Stimulated activated CD8-positive, alpha-beta memory T cell treated with anti-CD3 and anti-CD28 coated beads, Interleukin-7, amount 100 ng/mL, for 1 hour (primary cell): ENCODE measurements around the gene DTD1.

Source experiments
- DNase-seq, 2 donors: peaks; one replicate each; pipeline ENCODE4 v3.0.0-alpha.2; 2020; ENCODE audit warnings: low read depth in 2 of 2

The DTD1 gene, protein sequence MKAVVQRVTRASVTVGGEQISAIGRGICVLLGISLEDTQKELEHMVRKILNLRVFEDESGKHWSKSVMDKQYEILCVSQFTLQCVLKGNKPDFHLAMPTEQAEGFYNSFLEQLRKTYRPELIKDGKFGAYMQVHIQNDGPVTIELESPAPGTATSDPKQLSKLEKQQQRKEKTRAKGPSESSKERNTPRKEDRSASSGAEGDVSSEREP

DNA sequence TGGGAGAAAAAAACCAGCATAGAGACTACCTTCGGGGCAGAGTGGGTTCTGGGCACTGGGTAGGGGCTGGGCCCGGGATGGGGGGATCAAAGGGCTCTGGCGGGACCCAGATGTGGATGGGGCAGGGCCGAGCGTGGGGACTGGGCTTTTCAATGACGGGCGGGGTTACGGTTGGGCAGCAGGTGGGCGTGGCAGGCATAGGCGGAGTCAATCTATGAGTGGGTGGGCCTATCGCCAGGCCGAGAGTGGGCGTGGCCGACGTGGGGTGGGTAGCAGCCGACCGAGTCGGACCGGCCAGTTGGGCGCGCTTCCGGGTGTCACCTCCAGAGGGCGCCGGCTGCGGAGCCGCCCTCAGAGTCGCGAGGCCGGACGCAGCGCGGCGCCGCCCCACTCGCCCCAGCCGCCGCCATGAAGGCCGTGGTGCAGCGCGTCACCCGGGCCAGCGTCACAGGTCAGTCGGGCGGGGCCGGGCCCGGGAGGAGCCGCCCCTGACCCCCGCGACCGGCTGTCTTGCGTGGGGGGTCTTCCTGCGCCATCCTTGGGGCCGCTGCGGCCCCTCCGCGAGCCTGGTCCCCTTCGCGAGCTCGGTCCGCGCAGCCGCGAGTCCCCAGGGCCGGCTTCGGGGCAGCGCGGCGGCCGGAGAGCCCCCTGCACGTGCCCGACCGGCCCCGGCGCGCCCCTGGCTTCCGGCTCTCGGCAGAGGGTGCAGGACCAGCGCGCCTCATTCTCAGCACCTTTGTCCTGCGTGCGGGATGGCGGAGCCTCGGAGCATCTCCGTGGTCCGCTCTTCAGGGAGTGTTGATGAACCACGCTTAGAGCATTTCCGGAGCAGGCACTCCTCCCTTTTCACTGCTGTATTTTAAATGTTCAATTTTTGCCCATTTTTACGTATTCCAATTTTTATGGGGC lies at the start of gene DTD1:
Gene DTD1 (plus strand): TSS at position 390 of the 909 bp plus-strand sequence. CDS start 19 bp downstream, at position 409.
- peak; percentile 64 to 65 for DNase-seq

DNA sequence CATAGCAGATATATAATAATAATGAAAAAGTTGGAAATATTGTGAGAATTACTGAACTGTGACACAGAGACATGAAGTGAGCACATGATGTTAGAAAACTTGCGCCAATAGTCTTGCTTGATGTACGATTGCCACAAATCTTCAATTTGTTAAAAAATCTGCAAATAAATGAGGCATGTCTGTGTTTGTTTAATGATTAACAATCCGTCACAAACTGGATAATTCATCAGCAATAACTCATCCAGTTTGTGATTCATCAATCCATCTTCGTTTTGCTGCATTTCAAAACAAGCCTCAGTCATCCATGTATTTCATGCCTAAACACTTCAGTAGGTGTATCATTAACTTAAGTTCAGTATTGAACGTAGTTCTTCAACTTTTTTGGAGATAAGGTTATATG lies 46.1 kb upstream of the DTD1 start:
- no peak for DNase-seq

DNA sequence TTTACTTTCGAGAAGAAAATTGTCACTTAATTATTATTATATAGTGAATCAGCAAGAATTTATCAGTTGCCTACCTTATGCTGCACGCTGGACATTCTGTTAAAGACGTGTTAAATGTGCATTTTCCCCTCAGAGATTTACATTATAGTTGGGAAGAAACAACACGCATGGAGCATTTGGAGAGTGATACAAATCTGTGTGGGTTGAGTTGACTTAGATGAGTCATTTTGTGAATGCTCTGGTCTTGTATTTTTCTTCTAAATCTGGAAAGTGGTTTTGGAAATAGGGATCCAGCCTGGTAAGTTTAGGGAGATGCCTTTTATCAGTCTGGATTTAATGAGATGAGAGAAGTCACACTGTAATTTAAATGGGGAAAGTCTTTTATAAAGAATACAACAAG lies 44.6 kb upstream of the DTD1 start:
- DNase-seq = no peak

DNA sequence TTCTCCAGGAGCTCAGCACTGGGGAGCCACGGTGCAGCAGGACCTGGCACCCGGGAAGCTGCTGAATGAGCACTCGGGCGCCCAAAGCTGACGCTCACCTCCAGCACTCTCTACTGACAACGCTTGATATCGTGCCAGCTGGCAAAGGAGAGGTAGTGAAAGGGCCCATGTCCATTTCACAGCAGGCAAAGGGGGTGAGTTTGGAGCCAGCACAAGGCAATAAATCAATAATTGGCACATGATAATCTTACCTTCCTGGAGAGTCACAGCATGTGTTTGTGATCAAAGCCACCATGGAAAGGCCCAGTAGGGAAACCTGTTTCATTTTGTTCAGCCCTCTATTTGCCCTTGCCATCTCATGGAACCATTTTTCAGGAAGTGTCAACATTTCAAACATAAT lies 43.9 kb upstream of the DTD1 start:
- DNase-seq = no peak

DNA sequence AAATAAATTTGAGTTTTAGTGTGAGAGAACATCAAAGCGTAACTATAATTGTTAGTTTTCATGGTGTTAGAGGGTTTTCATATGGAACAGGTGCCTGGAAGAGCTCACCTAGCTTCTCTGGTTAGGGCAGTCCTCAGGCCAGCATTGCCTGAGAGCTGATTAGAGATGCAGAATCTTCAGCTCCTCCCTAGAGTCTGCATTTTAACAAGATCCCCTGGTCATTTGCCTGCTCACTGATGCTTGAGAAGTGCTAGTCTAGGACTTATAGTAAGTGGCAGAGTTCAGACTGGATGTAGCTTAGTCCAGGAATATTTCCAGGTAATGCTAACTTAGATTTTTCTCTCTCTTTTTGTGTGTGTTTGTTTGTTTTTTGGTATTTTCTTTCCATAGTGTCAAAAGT lies 42.3 kb upstream of the DTD1 start:
- no peak for DNase-seq

DNA sequence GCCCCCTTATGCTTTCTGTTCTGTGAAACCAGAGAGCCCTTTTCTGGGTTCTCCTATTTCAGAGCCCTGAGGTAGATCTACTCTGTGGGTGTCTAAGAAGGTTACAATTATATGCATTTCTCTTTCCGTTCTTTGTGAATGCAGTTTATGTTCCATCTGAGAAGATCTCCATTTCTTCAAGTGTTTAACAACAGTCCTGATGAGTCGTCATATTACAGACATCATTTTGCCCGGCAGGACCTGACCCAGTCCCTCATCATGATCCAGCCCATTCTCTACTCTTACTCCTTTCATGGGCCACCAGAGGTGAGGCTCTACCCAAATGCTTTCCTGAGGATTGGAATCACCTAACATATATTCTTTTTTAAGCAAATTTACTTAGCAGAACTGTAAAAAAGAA lies 39.4 kb upstream of the DTD1 start:
- DNase-seq = no peak

DNA sequence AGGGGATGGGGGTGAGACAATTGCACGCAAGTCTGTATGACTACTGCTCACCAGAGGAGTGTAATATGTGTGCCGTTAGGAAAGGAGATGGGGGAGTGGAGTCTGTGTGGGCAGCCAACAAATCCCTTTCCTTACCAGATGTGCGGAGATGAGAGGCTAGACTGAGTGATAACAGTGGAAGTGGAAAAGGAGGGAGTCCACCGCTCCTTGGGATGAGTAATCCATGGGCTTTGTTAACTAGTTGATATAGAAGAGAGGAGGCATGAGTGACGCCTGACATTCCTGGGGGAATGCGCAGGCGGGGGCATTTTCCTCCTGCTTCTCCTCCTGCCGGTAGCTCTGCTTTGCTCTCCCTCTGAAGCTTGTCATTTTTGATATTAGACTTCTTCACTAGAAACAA lies 34.1 kb upstream of the DTD1 start:
- no peak for DNase-seq

DNA sequence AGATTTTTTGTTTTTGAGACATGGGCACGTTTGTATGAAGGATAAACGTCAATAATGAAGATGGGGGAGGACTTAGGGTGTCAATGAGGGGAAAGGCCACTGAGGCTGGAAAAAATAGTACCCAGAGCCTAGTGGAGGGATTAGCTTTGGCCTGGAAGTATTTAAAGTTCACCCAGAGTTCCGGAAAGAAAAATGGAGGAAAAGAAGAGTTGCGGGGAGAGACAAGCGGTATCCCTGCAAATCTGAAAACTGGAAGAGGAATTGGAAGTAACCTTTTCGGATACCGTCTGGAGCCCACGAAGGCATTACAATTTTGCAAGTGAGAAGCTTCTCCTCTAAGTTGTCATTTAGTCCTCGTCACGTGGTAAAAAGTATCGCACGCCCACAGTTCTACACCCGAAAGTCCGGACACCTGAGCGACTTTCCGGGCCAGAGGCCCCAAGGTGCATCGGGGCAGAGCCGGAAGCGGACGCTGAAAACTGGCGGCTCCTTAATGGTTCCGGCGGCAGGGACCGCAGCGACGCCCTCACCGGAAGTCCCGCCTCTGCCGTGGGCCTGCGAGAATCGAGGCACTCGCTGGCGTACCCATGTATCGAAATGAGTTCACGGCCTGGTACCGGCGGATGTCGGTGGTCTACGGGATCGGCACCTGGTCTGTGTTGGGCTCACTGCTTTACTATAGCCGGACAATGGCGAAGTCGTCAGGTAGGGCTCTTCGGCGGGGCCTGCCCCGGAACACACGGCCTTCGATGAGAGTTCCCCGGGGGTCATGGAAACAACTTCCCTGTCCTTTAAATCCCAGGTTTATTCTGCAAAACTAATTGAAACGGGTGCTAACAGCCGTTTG lies 20.7 kb upstream of the DTD1 start, which contains the start of gene SMIM26:
Gene SMIM26 (plus strand): TSS at position 541 of the 847 bp plus-strand sequence. CDS start 47 bp downstream, at position 588.
- peak; percentile 85 to 90 for DNase-seq

DNA sequence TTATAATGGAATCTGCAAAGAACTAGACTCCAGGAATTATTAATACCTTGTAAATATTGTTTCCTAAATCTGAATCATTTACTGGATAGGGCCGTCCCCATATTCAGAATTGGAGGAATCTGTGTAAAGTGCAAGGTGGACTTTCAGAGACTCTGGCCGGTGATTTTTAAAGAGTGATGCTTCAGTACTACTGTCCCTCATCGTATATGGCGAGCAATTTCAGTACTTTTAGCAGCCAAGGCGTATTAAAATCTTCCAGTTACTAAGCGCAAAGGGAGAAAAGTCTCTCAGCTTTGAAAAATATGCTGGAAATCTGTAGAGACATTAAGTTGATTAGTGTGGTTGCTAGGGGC lies 20.1 kb upstream of the DTD1 start:
- DNase-seq = no peak

DNA sequence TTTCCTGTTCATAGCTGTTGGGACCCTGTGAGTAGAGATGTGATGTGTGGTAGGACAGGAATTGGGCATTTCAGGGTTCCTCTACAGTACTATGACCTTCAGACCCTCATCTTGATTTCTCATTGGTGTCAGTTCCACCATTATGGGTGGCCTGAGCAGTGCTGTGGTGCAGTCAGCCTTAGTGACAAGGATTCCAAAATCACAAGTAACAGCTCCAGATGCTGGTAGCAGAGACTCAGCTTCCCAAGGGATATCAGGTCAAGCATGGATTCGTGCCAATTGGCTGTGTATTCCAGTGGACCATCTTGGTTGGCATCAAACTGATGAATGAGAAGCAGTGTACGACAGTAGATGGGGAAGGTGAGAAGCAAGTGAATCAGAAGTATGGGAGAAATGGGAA lies 16.8 kb upstream of the DTD1 start:
- DNase-seq = no peak

DNA sequence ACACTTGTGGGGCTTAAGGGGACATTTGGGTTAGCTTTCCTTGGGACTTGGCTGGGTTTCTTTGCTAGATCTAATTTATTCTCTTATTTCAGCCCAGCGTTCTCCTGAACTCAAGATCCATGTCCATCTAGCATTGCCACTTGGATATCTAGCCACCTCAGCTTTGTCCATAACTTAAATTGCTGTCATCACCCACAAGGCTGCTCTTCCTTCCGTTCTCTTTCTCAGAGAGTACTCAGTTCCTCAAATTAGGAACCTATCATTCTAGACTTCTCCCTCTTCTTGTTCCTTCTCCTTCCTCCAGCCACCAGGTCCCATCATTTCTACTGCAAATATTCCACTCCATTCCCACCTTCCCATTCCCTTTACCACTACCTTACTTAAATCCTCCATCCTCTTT lies 16.3 kb upstream of the DTD1 start:
- no peak for DNase-seq

DNA sequence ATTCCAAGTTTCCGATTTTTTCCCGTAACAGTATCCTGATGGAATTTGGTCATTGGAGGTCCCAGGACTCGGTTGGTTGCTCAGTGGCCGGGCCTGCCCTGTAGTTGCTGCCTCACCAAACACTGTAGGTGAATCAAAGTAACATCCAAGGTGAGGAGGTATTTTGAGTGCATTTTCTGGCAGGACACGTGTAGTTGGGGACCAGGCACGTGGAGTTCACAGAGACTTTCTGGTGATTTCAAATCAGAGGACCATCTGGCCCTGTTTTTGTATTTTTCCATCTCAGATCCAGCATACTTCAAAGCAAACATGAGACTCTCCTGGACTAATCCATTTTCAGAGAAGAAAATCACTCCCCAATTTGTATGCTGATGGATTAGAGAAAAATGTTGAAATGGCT lies 9.9 kb upstream of the DTD1 start:
- DNase-seq = no peak

DNA sequence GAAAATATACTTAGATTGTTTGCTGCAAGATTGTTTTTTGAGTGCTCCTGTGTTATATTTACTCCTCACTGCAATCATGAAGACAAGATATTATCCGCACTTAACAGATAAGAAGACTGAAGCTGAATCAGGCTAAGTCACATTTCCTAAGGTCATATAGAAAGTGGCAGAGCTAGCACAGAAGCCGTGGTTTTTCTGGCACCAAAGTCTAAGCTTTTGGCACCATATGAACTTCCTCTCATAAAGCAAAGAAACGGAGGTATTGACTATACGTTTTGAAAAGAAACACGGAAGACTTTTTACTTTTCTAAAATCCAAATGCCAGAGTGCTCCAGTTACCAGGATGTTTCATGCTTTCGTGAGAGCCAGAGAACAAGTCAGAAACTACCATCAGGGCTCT lies 9.3 kb upstream of the DTD1 start:
- DNase-seq = no peak

DNA sequence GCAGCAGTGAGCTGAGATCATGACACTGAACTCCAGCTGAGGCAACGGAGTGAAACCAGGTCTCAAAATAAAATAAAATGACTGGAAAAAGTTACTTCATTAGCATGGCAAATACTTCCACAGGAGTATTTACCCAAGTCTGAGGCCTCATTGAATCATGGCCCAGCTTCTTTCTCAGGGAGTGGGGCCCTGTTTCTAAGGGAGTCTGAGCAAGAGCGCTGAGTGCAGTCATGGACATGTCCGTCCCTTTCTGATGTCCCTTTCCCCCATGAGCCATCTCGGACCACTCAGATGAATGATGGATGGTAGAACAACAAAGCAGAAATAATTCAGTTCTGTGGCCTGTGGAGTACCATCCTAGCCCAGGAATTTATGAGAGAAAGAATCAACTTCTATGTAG lies 7.8 kb upstream of the DTD1 start:
- DNase-seq = no peak

DNA sequence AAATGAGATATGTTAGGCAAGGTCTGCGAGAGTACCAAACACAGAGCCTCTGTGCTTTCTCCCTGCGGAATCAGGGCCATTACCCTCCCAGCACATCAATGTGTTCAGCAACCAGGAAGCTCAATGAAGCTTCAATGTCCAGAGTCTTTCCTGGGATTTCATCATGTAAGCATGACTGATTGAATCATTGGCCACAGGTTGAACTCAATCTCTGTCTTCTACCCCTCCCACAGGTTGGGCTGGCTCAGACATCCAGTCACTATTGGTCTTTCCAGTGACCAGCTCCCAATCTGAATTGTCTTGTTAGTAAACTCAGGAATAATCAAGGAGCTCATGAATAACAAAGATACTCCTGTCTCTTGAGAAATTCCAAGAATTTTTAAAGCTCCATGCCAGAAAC lies 2.7 kb upstream of the DTD1 start:
- no peak for DNase-seq

DNA sequence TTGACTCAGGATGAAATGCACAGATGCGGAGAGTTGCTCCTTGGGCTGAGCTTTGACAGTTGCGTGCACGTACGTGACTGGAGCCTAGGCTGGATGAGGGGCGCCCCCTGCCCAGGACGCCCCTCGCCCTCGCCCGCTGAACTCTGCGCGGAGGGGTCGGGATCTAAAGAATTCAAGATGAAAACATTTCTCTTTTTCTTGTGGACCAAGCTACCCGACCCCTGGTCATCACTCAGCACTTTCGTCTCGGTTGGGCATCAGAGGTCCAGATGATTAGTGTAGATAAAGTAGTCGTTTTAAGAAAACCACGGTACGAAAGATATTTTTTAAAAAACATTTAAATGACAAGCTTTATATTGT lies 700 bp downstream of the DTD1 start:
- DNase-seq = no peak

DNA sequence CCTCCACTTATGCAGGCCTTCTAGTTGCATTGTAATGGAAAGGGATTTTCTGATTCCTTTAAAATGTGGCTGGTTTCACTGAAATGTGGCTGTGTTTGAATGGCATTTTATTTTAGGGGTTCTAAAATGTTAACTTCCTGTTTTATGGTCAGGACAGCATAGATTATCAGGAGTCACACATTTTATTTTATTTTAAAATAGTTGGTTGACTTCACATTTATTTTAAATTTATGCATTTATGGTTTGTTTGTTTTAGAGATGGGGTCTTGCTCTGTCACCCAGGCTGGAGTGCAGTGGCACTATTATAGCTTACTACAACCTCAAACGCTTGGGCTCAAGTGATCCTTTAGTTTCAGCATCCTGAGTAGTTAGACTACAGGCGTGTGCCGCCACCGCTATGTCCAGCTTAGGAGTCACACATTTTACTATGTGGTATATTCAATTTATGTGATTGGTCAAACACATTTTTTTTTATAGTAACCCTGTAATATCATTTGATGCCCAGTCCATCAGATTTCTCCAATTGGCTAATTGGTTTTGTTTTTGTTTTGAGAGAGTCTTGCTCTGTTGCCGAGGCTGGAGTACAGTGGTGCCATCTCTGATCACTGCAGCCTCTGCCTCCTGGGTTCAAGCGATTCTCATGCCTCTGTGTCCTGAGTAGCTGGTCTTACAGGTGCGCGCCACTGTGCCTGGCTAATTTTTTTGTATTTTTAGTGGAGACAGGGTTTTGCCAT lies 2.3 kb downstream of the DTD1 start:
- DNase-seq = no peak

DNA sequence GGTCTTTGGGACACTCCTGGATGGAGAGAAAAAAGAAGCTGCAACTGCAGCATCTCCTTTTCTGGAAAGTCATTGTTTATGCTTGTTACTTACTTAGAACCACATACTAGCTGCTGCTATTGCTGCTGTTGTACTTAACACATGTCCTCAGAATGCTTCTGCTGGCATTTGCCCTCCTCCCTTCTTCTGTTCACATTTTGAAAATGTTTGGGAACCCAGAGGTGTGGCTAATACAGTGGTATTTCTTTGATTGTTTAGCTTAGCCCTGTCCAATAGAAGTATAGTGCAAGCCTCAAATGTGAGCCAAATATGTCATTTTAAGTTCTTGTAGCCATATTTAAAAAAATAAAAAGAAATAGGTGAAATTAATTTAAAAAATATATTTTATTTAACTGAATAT lies 8.4 kb downstream of the DTD1 start:
- DNase-seq = no peak

DNA sequence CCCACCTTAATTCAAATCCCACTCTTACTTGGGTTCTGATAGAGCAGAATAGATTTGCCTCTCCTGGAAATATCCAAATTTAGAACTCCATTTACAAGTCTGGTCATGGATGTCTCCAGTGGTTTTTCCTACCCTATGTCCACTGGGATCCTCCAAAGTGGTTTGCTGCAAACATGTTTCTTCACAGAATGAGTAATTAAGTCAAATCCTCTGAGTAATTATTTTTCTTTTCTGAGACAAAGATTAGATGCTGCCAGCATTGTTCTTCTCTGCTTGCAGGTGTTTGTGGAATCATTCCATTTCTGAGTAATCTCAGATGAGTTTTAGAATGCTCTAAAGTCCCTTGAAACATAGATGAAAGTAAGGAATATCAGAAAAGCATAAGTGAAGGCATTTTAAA lies 21.9 kb downstream of the DTD1 start:
- DNase-seq = no peak

DNA sequence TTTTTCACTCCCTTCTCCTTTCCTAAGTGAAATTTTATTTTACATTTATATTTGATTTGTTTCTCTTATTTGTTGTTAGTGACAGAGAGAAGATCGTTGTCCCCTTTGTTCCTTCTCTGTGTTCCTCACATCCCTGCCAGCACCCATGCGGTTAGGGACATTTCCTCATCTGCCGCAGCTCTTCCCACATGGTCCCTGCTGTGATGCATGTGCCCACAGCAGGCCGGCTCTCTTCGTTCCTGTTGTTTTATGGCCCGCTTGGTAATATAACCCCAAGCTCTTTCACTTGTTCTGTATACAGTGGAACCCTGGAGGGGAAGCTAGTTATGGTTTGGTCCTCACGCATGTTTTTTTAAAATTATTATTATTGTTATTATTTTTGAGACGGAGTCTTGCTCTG lies 23.6 kb downstream of the DTD1 start:
- DNase-seq = no peak

DNA sequence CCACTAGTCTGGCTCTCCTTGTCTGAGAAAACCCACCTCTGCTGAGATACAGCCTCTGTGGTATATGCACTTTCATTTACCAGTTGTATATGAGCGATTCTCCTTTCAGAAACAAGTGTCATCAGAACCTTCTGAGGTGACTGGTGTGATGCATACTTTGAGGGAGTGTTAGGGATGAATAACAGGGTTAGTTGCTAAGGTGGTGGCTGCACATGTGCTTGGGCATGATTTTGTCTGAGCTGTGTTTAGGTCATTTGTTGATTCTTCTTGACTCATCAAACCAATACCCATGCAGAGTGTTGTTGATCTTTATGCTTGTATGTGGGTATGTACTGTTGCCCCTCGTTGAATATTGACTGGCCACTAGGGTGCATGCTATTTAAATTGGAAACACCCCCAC lies 25.7 kb downstream of the DTD1 start:
- DNase-seq = no peak

DNA sequence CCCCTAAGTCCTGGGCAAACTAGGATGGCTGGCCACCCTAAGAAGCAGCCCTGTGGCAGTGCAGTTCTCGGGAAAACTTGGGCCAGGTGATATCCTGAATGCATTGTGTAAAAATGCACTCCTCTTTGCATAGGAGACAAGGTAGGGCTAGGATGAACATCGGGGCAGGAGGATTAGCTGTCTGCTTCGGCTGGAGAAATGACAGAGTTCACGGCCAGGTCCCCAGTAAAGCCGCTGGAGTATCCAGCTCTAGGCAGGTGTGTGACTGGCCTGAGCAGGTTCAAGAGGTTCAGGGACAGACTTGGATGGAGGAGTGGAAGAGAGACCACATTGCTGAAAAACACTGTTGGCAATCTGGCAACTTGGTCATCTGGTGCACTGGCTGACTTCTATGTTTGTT lies 26.4 kb downstream of the DTD1 start:
- DNase-seq = no peak
